Measurements from ENCODE around the gene AGTPBP1. TPM values are rescaled to one million over a fixed set of nuclear protein-coding genes. Genes with fewer than 3 reads are reported as not detected.
A peak's percentile ranks its signal among the peaks of the same experiment; 100 is the strongest.

AGTPBP1 gene
- total RNA-seq, 2 donors from 2014 or later: 13.0 to 18.8 TPM

DNA sequence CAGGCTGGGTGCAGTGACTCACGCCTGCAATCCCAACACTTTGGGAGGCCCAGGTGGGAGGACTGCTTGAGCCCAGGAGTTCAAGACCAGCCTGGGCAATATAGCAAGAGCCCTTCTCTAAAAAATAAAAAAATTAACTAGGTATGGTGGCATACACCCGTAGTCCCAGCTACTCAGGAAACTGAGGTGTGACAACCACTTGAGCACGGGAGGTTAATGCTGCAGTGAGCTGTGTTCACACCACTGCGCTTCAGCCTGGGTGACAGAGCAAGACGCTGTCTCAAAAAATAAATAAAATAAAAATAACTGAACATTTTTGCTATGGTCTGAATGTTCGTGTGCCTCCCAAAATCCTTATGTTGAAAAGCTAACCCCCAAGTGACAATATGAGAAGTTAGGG is 24.5 kb downstream of the AGTPBP1 start:
- no peak overlapping the region for H3K4me3 ChIP-seq
- no peaks in the 10 kb centered on the region for H3K4me1 ChIP-seq
- H3K36me3 ChIP-seq (replicated peaks in 1 of 2; ENCODE audit: insufficient read depth in 1 of 2, low read depth in 2 of 2): no peaks in the 10 kb centered on the region
- no peaks in the 10 kb centered on the region for H3K27me3 ChIP-seq
- DNase-seq: no peak
- TF ChIP-seq POLR2A (IDR thresholded peaks at IDR 0.05): no peak
- TF ChIP-seq, protein P1, sequence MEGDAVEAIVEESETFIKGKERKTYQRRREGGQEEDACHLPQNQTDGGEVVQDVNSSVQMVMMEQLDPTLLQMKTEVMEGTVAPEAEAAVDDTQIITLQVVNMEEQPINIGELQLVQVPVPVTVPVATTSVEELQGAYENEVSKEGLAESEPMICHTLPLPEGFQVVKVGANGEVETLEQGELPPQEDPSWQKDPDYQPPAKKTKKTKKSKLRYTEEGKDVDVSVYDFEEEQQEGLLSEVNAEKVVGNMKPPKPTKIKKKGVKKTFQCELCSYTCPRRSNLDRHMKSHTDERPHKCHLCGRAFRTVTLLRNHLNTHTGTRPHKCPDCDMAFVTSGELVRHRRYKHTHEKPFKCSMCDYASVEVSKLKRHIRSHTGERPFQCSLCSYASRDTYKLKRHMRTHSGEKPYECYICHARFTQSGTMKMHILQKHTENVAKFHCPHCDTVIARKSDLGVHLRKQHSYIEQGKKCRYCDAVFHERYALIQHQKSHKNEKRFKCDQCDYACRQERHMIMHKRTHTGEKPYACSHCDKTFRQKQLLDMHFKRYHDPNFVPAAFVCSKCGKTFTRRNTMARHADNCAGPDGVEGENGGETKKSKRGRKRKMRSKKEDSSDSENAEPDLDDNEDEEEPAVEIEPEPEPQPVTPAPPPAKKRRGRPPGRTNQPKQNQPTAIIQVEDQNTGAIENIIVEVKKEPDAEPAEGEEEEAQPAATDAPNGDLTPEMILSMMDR (IDR thresholded peaks at IDR 0.05): no peak
- ATAC-seq: no peak
- no peak overlapping the region for H3K27ac ChIP-seq
- WGBS, 2 donors: 94 to 96% methylated on average over 6 of the region's 6 CpGs
- no peaks in the 10 kb centered on the region for H3K9me3 ChIP-seq
- intact Hi-C loops (cut with DNase I): no loop called here

DNA sequence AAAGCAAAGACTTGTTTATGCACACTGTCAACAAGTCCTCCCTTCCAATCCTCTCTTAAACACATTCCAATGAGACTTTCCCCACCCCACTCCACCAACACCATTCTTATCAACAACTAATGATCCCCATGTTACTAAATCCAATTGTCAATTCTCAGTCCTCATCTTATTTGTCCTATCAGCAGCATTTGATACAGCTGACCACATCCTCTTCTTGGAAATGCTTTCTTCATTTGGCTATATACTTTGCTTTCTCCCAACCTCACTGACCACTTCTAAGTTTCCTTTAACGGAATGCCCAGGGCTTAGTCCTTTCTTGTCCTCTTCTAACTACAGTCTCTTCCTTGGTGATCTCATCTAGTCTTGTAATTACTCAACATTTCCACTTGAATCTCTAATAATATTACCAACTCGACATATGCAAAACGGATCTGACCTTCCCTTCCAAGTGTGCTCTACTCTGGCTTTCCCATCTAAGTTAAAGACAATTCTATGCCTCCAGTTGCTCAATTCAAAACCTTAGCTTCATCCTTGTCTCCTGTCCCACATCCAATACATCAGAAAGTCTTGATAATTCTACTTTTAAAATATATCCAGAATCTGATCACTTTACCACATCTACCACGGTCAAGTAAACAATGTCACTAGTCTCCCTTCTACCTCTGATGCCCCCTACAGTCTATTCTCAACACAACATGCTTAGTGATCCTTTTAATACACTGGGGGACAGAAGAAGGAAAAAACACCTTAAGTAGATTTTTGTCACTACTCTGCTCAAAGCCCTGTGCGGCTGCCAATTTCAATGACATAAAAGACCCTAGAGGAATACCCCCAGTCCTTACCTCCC is 25.5 kb downstream of the AGTPBP1 start:
- WGBS, 2 donors: 73 to 83% methylated on average over 5 of the region's 5 CpGs
- intact Hi-C loops (cut with DNase I): no loop called here
- ATAC-seq: no peak

DNA sequence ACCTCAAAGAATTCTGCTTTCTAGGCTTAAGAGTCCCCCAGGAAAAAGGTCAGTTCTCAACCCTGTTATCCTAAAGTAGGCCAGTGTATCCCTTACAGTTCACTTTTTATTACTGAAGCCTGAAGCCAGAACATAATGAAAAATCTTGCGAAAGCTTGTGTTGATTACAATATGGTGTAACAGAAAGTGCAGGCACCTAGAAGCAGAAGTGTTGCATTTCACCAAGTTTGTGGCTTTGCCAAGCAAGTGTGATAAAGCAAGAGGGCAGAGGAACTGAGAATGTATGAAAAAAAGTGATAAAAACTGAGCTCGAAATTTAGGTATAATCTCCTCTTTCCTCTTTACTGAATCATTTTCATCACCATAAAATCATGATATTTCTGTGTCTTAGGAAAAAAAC is 26.2 kb downstream of the AGTPBP1 start:
- no peaks in the 10 kb centered on the region for H3K9me3 ChIP-seq
- TF ChIP-seq, protein P1 (IDR thresholded peaks at IDR 0.05): no peak
- no peak for TF ChIP-seq POLR2A (IDR thresholded peaks at IDR 0.05)
- peak overlapping the region in 1 of 4 donors; percentile 11 for H3K27ac ChIP-seq
- H3K27me3 ChIP-seq: no peaks in the 10 kb centered on the region
- H3K36me3 ChIP-seq (replicated peaks in 1 of 2; ENCODE audit: insufficient read depth in 1 of 2, low read depth in 2 of 2): no peaks in the 10 kb centered on the region
- no peak overlapping the region for H3K4me3 ChIP-seq
- intact Hi-C loops (cut with DNase I): no loop called here
- no peaks in the 10 kb centered on the region for H3K4me1 ChIP-seq
- DNase-seq (peak in 1 of 4 donors; percentile 26), ATAC-seq (no peak)
- 41 to 64% methylated on average over 2 of the region's 2 CpGs for WGBS, 2 donors

More for the DNA sequence above, 25.5 kb downstream of the AGTPBP1 start:
- no peak overlapping the region for H3K4me3 ChIP-seq
- no peaks in the 10 kb centered on the region for H3K9me3 ChIP-seq
- DNase-seq: no peak
- H3K27me3 ChIP-seq: no peaks in the 10 kb centered on the region
- no peaks in the 10 kb centered on the region for H3K36me3 ChIP-seq (replicated peaks in 1 of 2; ENCODE audit: insufficient read depth in 1 of 2, low read depth in 2 of 2)
- peak overlapping the region in 1 of 4 donors; percentile 11 for H3K27ac ChIP-seq
- TF ChIP-seq POLR2A (IDR thresholded peaks at IDR 0.05): no peak
- TF ChIP-seq, protein P1 (IDR thresholded peaks at IDR 0.05): no peak
- H3K4me1 ChIP-seq: no peaks in the 10 kb centered on the region

DNA sequence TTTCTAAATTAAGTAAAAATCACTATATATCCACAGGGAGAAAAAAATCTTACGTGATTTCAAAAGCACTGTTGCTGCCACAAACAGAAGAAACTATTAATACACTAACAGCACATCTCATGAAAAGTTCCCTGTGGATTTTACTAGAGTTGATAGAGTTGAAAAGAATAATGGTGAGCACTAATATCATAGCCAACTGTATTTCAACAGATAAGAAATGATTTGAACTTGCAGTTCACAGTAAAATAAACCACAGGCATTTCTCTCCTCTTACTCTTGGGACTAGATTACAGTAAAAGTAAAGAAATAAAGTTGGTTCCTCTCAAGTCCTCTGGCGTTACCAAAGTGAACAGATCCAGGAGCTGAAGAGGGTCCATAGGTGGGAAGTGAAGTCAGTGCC is 27.9 kb downstream of the AGTPBP1 start:
- Histone ChIP-seq H3K4me1 (no peaks in the 10 kb centered on the region), H3K27ac (no peak overlapping the region), H3K4me3 (no peak overlapping the region), H3K36me3 (replicated peaks in 1 of 2; ENCODE audit: insufficient read depth in 1 of 2, low read depth in 2 of 2) (no peaks in the 10 kb centered on the region), H3K9me3 (no peaks in the 10 kb centered on the region), H3K27me3 (no peaks in the 10 kb centered on the region)
- ATAC-seq (no peak), DNase-seq (no peak)
- WGBS, 2 donors: 81 to 97% methylated on average over 2 of the region's 2 CpGs
- TF ChIP-seq, protein P1 (IDR thresholded peaks at IDR 0.05): no peak
- TF ChIP-seq POLR2A (IDR thresholded peaks at IDR 0.05): no peak
- intact Hi-C loops (cut with DNase I): no loop called here

DNA sequence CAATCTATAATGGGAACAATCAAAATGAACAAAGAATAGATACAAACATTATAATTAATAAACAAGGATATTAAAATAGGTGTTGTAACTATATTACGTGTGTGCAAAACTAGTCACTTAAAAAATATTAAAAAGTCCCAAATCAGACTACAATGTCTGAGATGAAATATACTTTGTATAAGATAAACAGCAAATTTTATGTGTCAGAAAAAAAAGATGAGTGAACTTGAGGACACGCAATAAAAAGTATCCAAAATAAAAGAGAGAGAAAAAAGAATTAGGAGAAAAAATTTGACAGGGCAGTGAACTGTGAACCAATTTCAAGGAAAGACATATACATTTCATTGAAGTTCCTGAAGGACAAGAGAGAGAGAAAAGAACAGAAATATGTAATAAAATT is 37.0 kb downstream of the AGTPBP1 start:
- intact Hi-C loops (cut with DNase I): loop anchor here (10.0 kb wide), 1 partner anchor 70 kb away; no protein-coding TSS in a partner anchor
- WGBS, 2 donors: 86 to 88% methylated on average over 2 of the region's 2 CpGs

More for the DNA sequence above, 37.0 kb downstream of the AGTPBP1 start:
- Histone ChIP-seq H3K27ac (no peak overlapping the region), H3K9me3 (no peaks in the 10 kb centered on the region), H3K4me1 (no peaks in the 10 kb centered on the region), H3K36me3 (replicated peaks in 1 of 2; ENCODE audit: insufficient read depth in 1 of 2, low read depth in 2 of 2) (no peaks in the 10 kb centered on the region), H3K27me3 (no peaks in the 10 kb centered on the region), H3K4me3 (no peak overlapping the region)
- ATAC-seq (no peak), DNase-seq (no peak)
- TF ChIP-seq POLR2A (IDR thresholded peaks at IDR 0.05): no peak
- TF ChIP-seq, protein P1 (IDR thresholded peaks at IDR 0.05): no peak
